GM12878 (cell line): ENCODE measurements around the gene YKT6. TPM values are rescaled to one million over a fixed set of nuclear protein-coding genes. Genes with fewer than 3 reads are reported as not detected.

Experiments used
- ATAC-seq: fragments of 200-7000 bp; cut with Tn5 transposase; 3 replicates; pipeline ENCODE4 v1.9.1; 2020; ENCODE audit warnings: mild to moderate bottlenecking, moderate library complexity
- BruUV-seq: library from RNA; stranded (reverse); fragments of 400-500 nt; replicated peaks from 2 replicates; lab custom pipeline; 2021; lab: Mats Ljungman, UMichigan
- CTCF ChIA-PET: fragments of 300-600 bp; sonication (Branson Sonifier 250); formaldehyde crosslinking; extraction: SDS; loops from one replicate; lab custom pipeline; 2021; ENCODE audit warnings: inconsistent platforms; lab: Yijun Ruan, JAX
- POLR2A ChIA-PET: fragments of 350-600 bp; formaldehyde crosslinking; extraction: SDS; loops from one replicate; lab custom pipeline; 2021; ENCODE audit warnings: inconsistent platforms; lab: Charles Lee
- RAD21 ChIA-PET: fragments of 300-600 bp; sonication (Branson Sonifier 250); formaldehyde crosslinking; loops from one replicate; lab custom pipeline; 2023; ENCODE audit warnings: antibody characterized with exemption; ENCODE audit not compliant: unreplicated experiment; lab: Charles Lee
- SMC1A ChIA-PET: fragments of 300-600 bp; sonication (Branson Sonifier 250); formaldehyde crosslinking; loops from one replicate; lab custom pipeline; 2023; ENCODE audit not compliant: unreplicated experiment, uncharacterized antibody; lab: Charles Lee
- DNase-seq: peaks from one replicate; pipeline ENCODE4 v3.0.0-alpha.2; 2011; ENCODE audit warnings: low read depth, low spot score
- FAIRE-seq: peaks from 3 replicates; lab custom pipeline; 2011; peaks lifted over from hg19 to GRCh38; lab: Jason Lieb, UNC
- H2AFZ ChIP-seq: 2 replicates; pipeline ENCODE4 v1.6.0; 2011; ENCODE audit warnings: low read depth, low read length, control low read depth; ENCODE audit not compliant: control insufficient read depth
- H3K27ac ChIP-seq: 2 replicates; pipeline ENCODE4 v1.5.1; 2011; ENCODE audit warnings: control low read depth; ENCODE audit not compliant: control insufficient read depth, insufficient read depth
- H3K27me3 ChIP-seq, 2 experiments: replicated peaks in 1 of 2; 2 replicates each; pipeline versions ENCODE4 v1.6.0 to v1.6.1; 2011; ENCODE audit warnings: low read length in 1 of 2; ENCODE audit not compliant: control insufficient read depth in 2 of 2, insufficient read depth in 2 of 2
- H3K36me3 ChIP-seq, 2 experiments: 2 replicates each; pipeline ENCODE4 v1.5.1; 2011; ENCODE audit warnings: low read length in 1 of 2; ENCODE audit not compliant: control insufficient read depth in 2 of 2, insufficient read depth in 2 of 2
- H3K4me1 ChIP-seq: 2 replicates; pipeline ENCODE4 v1.6.1; 2011; ENCODE audit warnings: mild to moderate bottlenecking, low read length, moderate library complexity, mixed read lengths; ENCODE audit not compliant: control insufficient read depth, insufficient read depth
- H3K4me2 ChIP-seq: 2 replicates; pipeline ENCODE4 v1.6.0; 2011; ENCODE audit warnings: control low read depth; ENCODE audit not compliant: control insufficient read depth, insufficient read depth
- H3K4me3 ChIP-seq: fragments of 200-600 bp; sonication (generic); 2 replicates; pipeline ENCODE4 v1.5.1; 2016
- H3K79me2 ChIP-seq: 2 replicates; pipeline ENCODE4 v1.6.0; 2011; ENCODE audit warnings: low read length; ENCODE audit not compliant: control insufficient read depth, insufficient read depth
- H3K9ac ChIP-seq: 2 replicates; pipeline ENCODE4 v1.8.0; 2011; ENCODE audit warnings: low read length, control low read depth, mixed read lengths; ENCODE audit not compliant: control insufficient read depth, insufficient read depth
- H3K9me3 ChIP-seq: replicated peaks from 3 replicates; pipeline ENCODE4 v1.5.1; 2011; ENCODE audit warnings: mild to moderate bottlenecking, low read length; ENCODE audit not compliant: control insufficient read depth, insufficient read depth
- H4K20me1 ChIP-seq: 2 replicates; pipeline ENCODE4 v1.6.0; 2011; ENCODE audit not compliant: control insufficient read depth, insufficient read depth
- IRF3 ChIP-seq: fragments of 450-650 bp; IDR thresholded peaks from 2 replicates; pipeline ENCODE4 v1.6.1; 2014; ENCODE audit warnings: mild to moderate bottlenecking
- KDM1A ChIP-seq: fragments of 200-600 bp; sonication (generic); IDR thresholded peaks from 2 replicates; pipeline ENCODE4 v1.6.1; 2016; ENCODE audit warnings: borderline replicate concordance
- KLF5 ChIP-seq: fragments of 450-650 bp; IDR thresholded peaks from 2 replicates; pipeline ENCODE4 v1.6.1; 2014; ENCODE audit warnings: mild to moderate bottlenecking; ENCODE audit not compliant: partially characterized antibody
- PAX8 ChIP-seq: fragments of 450-650 bp; IDR thresholded peaks from 2 replicates; pipeline ENCODE4 v1.6.1; 2017; ENCODE audit warnings: mild to moderate bottlenecking, moderate library complexity
- RAD21 ChIP-seq: IDR thresholded peaks from 2 replicates; pipeline ENCODE4 v1.6.1; 2011; ENCODE audit warnings: mild to moderate bottlenecking, low read depth, low read length, moderate library complexity; ENCODE audit not compliant: insufficient read depth
- WGBS: methylation state at CpG from one replicate; pipeline ENCODE4 v1.1.6; 2016; ENCODE audit warnings: low lambda C conversion rate; ENCODE audit not compliant: insufficient replicate concordance, insufficient coverage; ENCODE audit errors: missing lambda C conversion rate; 5-methylcytosine and 5-hydroxymethylcytosine counted together
- in situ Hi-C: fragments of 300-500 bp; cut with MboI; formaldehyde crosslinking; loops from 9 replicates; pipeline ENCODE4 v1.14.3; 2018; ENCODE audit warnings: mixed read lengths
- intact Hi-C: fragments of 100-400 bp; cut with micrococcal nuclease; formaldehyde crosslinking; loops from one replicate; pipeline ENCODE4 v1.14.2; 2022; ENCODE audit not compliant: unreplicated experiment
- polyA plus RNA-seq, 11 experiments: library from polyadenylated mRNA; depleted of rRNA in 4 of 11; unstranded in 6 of 11; stranded (reverse) in 5 of 11; fragments of >200 nt; fragmentation: Nextera tagmentation in 4 of 11; fragmentation: Illumina TruSeq in 1 of 11; extraction: Ambion mirVana in 4 of 11; extraction: Trizol in 1 of 11; gene quantifications; 1 replicate in 1 of 11; 2 replicates in 10 of 11; pipeline versions ENCODE4 v1.2.1 to v1.2.3, GENCODE V29; 2011 to 2016; ENCODE audit warnings: inconsistent platforms in 2 of 11, missing spikeins in 2 of 11, low read depth in 1 of 11
- total RNA-seq, 4 experiments: library from RNA; depleted of rRNA in 3 of 4; stranded (reverse); fragments of >200 nt in 3 of 4; fragmentation: Illumina TruSeq in 1 of 4; extraction: Trizol in 1 of 4; gene quantifications; 2 replicates each; pipeline versions ENCODE4 v1.2.1 to v1.2.3, GENCODE V29; 2013 to 2021
- TF ChIP-seq, protein P1 (sequence below): IDR thresholded peaks from 2 replicates; pipeline ENCODE4 v1.6.1; 2011; ENCODE audit warnings: mild to moderate bottlenecking, low read depth, low read length, moderate library complexity; ENCODE audit not compliant: insufficient replicate concordance
- TF ChIP-seq, protein P2 (sequence below): IDR thresholded peaks from 2 replicates; pipeline ENCODE4 v1.6.1; 2011; ENCODE audit warnings: borderline replicate concordance, low read depth, mild to moderate bottlenecking, moderate library complexity, low read length; ENCODE audit not compliant: insufficient read depth, poor library complexity, severe bottlenecking

Gene YKT6
- total and polyA plus RNA-seq, 10 of the 15 experiments (the other 5 are each of a cell fraction or from before 2014, with no cell fraction given): 1.7 to 95.2 (median 70.5) TPM

- Histone ChIP-seq H3K36me3 (no peaks in the 10 kb centered on the region), H3K9me3 (no peaks in the 10 kb centered on the region), H3K4me2 (no peak overlapping the region), H3K27me3 (no peaks in the 10 kb centered on the region), H4K20me1 (no peaks in the 10 kb centered on the region), H3K9ac (no peak overlapping the region), H2AFZ (no peak overlapping the region), H3K4me3 (no peak overlapping the region), H3K79me2 (no peaks in the 10 kb centered on the region), H3K27ac (no peak overlapping the region), H3K4me1 (no peaks in the 10 kb centered on the region)
- FAIRE-seq: no peak
- no peak for DNase-seq
- in situ Hi-C loops: no loop called here
- SMC1A ChIA-PET: interaction anchor here (1.2 kb wide), 1 partner anchor 116 kb away, joined by 3 read pairs; no protein-coding TSS in a partner anchor
- 55% methylated on average over 11 of the region's 11 CpGs for WGBS
- POLR2A ChIA-PET: no interaction called here
- CTCF ChIA-PET: no interaction called here
- RAD21 ChIA-PET: no interaction called here
- no TSS peak for BruUV-seq
- TF ChIP-seq, protein P1, sequence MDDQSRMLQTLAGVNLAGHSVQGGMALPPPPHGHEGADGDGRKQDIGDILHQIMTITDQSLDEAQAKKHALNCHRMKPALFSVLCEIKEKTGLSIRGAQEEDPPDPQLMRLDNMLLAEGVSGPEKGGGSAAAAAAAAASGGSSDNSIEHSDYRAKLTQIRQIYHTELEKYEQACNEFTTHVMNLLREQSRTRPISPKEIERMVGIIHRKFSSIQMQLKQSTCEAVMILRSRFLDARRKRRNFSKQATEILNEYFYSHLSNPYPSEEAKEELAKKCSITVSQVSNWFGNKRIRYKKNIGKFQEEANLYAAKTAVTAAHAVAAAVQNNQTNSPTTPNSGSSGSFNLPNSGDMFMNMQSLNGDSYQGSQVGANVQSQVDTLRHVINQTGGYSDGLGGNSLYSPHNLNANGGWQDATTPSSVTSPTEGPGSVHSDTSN: peak; percentile 46
- TF ChIP-seq PAX8 (no peak), KLF5 (no peak), IRF3 (no peak), KDM1A (no peak), RAD21 (no peak)
- TF ChIP-seq, protein P2, sequence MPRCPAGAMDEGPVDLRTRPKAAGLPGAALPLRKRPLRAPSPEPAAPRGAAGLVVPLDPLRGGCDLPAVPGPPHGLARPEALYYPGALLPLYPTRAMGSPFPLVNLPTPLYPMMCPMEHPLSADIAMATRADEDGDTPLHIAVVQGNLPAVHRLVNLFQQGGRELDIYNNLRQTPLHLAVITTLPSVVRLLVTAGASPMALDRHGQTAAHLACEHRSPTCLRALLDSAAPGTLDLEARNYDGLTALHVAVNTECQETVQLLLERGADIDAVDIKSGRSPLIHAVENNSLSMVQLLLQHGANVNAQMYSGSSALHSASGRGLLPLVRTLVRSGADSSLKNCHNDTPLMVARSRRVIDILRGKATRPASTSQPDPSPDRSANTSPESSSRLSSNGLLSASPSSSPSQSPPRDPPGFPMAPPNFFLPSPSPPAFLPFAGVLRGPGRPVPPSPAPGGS: peak; percentile 67
- TF ChIP-seq, all 136 proteins: peak for 2
- intact Hi-C loops: no loop called here
- ATAC-seq: no peak
Observed at GRCh38 chr7:44222074-44222473, 21.3 kb downstream of the YKT6 start.
